Measurements from ENCODE around the gene DNAJC16. TPM values are rescaled to one million over a fixed set of nuclear protein-coding genes. Genes with fewer than 3 reads are reported as not detected.
A peak's percentile ranks its signal among the peaks of the same experiment; 100 is the strongest.

DNAJC16 gene
- total RNA-seq, 1 donor from 2014 or later, result 33.6 TPM

GRCh38 chr1:15620155-15620545, 93.5 kb downstream of the DNAJC16 start:
- no peaks in the 10 kb centered on the region for H3K9me3 ChIP-seq (ENCODE audit: low read depth)
- peaks cover 21% of the 10 kb centered on the region for H3F3A ChIP-seq (ENCODE audit: low read depth)
- H3K4me2 ChIP-seq, result no peak overlapping the region
- no peaks in the 10 kb centered on the region for H3K27me3 ChIP-seq
- TF ChIP-seq EZH2phosphoT487 (IDR thresholded peaks at IDR 0.05) (no peak), CTCF (IDR thresholded peaks at IDR 0.05) (no peak), EZH2 (IDR thresholded peaks at IDR 0.05) (no peak)
- H2AFZ ChIP-seq (replicated peaks), result no peak overlapping the region
- Mint-ChIP-seq H3K27me3 (ENCODE audit: insufficient read depth, low read depth) (peaks cover 10% of the 10 kb centered on the region), H3K4me3 (peak overlapping the region; percentile 5), H3K9me3 (no peaks in the 10 kb centered on the region), H3K27ac (no peak overlapping the region), H3K36me3 (no peaks in the 10 kb centered on the region), H3K4me1 (peaks cover 33% of the 10 kb centered on the region)
- peak overlapping the region; percentile 84 for H3K4me3 ChIP-seq
- peaks cover 18% of the 10 kb centered on the region for H3K4me1 ChIP-seq
- no peak overlapping the region for H3K9ac ChIP-seq
- peaks cover 51% of the 10 kb centered on the region for H4K20me1 ChIP-seq (ENCODE audit: low read depth)
- H3K27ac ChIP-seq, result no peak overlapping the region
- H3K36me3 ChIP-seq, result no peaks in the 10 kb centered on the region
- peaks cover 77% of the 10 kb centered on the region for H3K79me2 ChIP-seq (ENCODE audit: low read depth)
- no peak for DNase-seq (ENCODE audit: low spot score)

GRCh38 chr1:15620902-15621682, 94.4 kb downstream of the DNAJC16 start:
- no peak overlapping the region for H3K27ac ChIP-seq
- peaks cover 60% of the 10 kb centered on the region for H4K20me1 ChIP-seq (ENCODE audit: low read depth)
- no peak overlapping the region for H3K4me2 ChIP-seq
- no peak overlapping the region for H3K9ac ChIP-seq
- no peaks in the 10 kb centered on the region for H3K9me3 ChIP-seq (ENCODE audit: low read depth)
- Mint-ChIP-seq H3K9me3 (no peaks in the 10 kb centered on the region), H3K4me1 (peaks cover 28% of the 10 kb centered on the region), H3K27me3 (ENCODE audit: insufficient read depth, low read depth) (peaks cover 7% of the 10 kb centered on the region), H3K27ac (no peak overlapping the region), H3K4me3 (no peak overlapping the region), H3K36me3 (no peaks in the 10 kb centered on the region)
- no peak for DNase-seq (ENCODE audit: low spot score)
- no peak overlapping the region for H3K4me3 ChIP-seq
- H3K27me3 ChIP-seq, result no peaks in the 10 kb centered on the region
- peaks cover 86% of the 10 kb centered on the region for H3K79me2 ChIP-seq (ENCODE audit: low read depth)
- H3F3A ChIP-seq (ENCODE audit: low read depth), result peaks cover 21% of the 10 kb centered on the region
- no peaks in the 10 kb centered on the region for H3K36me3 ChIP-seq
- no peak overlapping the region for H2AFZ ChIP-seq (replicated peaks)
- peaks cover 18% of the 10 kb centered on the region for H3K4me1 ChIP-seq
- no peak for TF ChIP-seq EZH2phosphoT487 (IDR thresholded peaks at IDR 0.05)
- TF ChIP-seq CTCF (IDR thresholded peaks at IDR 0.05), result no peak
- TF ChIP-seq EZH2 (IDR thresholded peaks at IDR 0.05), result no peak

GRCh38 chr1:15621975-15622374, 95.3 kb downstream of the DNAJC16 start:
- TF ChIP-seq EZH2phosphoT487 (IDR thresholded peaks at IDR 0.05) (no peak), EZH2 (IDR thresholded peaks at IDR 0.05) (no peak), CTCF (IDR thresholded peaks at IDR 0.05) (no peak)
- Histone ChIP-seq H3K27ac (no peak overlapping the region), H3K79me2 (ENCODE audit: low read depth) (peaks cover 95% of the 10 kb centered on the region), H3K4me1 (peaks cover 12% of the 10 kb centered on the region), H3K36me3 (no peaks in the 10 kb centered on the region), H3K9ac (no peak overlapping the region), H3K27me3 (no peaks in the 10 kb centered on the region), H3K9me3 (ENCODE audit: low read depth) (no peaks in the 10 kb centered on the region), H3F3A (ENCODE audit: low read depth) (peaks cover 13% of the 10 kb centered on the region), H3K4me2 (no peak overlapping the region), H2AFZ (replicated peaks) (no peak overlapping the region), H4K20me1 (ENCODE audit: low read depth) (peaks cover 67% of the 10 kb centered on the region), H3K4me3 (no peak overlapping the region)
- Mint-ChIP-seq H3K4me1 (peaks cover 21% of the 10 kb centered on the region), H3K27me3 (ENCODE audit: insufficient read depth, low read depth) (peaks cover 1% of the 10 kb centered on the region), H3K36me3 (no peaks in the 10 kb centered on the region), H3K4me3 (no peak overlapping the region), H3K27ac (no peak overlapping the region), H3K9me3 (no peaks in the 10 kb centered on the region)
- no peak for DNase-seq (ENCODE audit: low spot score)

Measured in neural progenitor cell (in vitro differentiated cells).